WTC11 (cell line): Measurements from ENCODE around the gene INPP5A. TPM values are rescaled to one million over a fixed set of nuclear protein-coding genes. Genes with fewer than 3 reads are reported as not detected.

Experiments used
- ATAC-seq: fragments of 200-7000 bp; cut with Tn5 transposase; 2 replicates; pipeline ENCODE4 v1.10.0; 2021; ENCODE audit warnings: mild to moderate bottlenecking, moderate library complexity
- CTCF ChIA-PET: fragments of 300-600 bp; sonication (Branson Sonifier 250); formaldehyde crosslinking; loops from one replicate; lab custom pipeline; 2021; ENCODE audit warnings: antibody characterized with exemption; lab: Charles Lee
- POLR2A ChIA-PET: fragments of 350-600 bp; sonication (Branson Sonifier 250); formaldehyde crosslinking; loops from one replicate; lab custom pipeline; 2021; ENCODE audit warnings: antibody characterized with exemption; lab: Charles Lee
- DNase-seq: peaks from one replicate; pipeline ENCODE4 v3.0.0; 2021; ENCODE audit warnings: low spot score
- H3K27ac Mint-ChIP-seq: 2 replicates; pipeline ENCODE4 v1.8.0; 2021; ENCODE audit warnings: mixed read lengths
- H3K27me3 Mint-ChIP-seq: 2 replicates; pipeline ENCODE4 v1.8.0; 2021; ENCODE audit warnings: low read depth, mild to moderate bottlenecking, moderate library complexity, mixed read lengths
- H3K36me3 Mint-ChIP-seq: 2 replicates; pipeline ENCODE4 v1.8.0; 2021; ENCODE audit warnings: mixed read lengths
- H3K4me1 Mint-ChIP-seq: 2 replicates; pipeline ENCODE4 v1.8.0; 2022; ENCODE audit warnings: mixed read lengths
- H3K4me3 Mint-ChIP-seq: 2 replicates; pipeline ENCODE4 v1.8.0; 2021; ENCODE audit warnings: mild to moderate bottlenecking, moderate library complexity, mixed read lengths
- H3K9me3 Mint-ChIP-seq: 2 replicates; pipeline ENCODE4 v1.8.0; 2021; ENCODE audit warnings: mixed read lengths
- CREB1 ChIP-seq: sonication (generic); formaldehyde crosslinking; IDR thresholded peaks from 2 replicates; pipeline ENCODE4 v1.8.0; 2023; ENCODE audit warnings: mild to moderate bottlenecking, missing genetic modification reagents
- EMX1 ChIP-seq: fragments of 250-450 bp; sonication (Bioruptor Pico); IDR thresholded peaks from 2 replicates; pipeline ENCODE4 v1.8.0; 2021; ENCODE audit warnings: mild to moderate bottlenecking
- FOXP1 ChIP-seq: sonication (generic); formaldehyde crosslinking; IDR thresholded peaks from 2 replicates; pipeline ENCODE4 v1.8.0; 2022; ENCODE audit warnings: missing genetic modification reagents, mild to moderate bottlenecking, moderate library complexity, borderline replicate concordance
- GRHL2 ChIP-seq: fragments of 250-450 bp; sonication (Bioruptor Pico); IDR thresholded peaks from 2 replicates; pipeline ENCODE4 v1.8.0; 2022; ENCODE audit warnings: mild to moderate bottlenecking, moderate library complexity; ENCODE audit not compliant: insufficient replicate concordance, severe bottlenecking
- JAZF1 ChIP-seq: fragments of 250-450 bp; sonication (Bioruptor Pico); IDR thresholded peaks from 2 replicates; pipeline ENCODE4 v1.9.0; 2021; ENCODE audit warnings: moderate library complexity, mild to moderate bottlenecking, inconsistent platforms
- NR3C1 ChIP-seq: sonication (generic); formaldehyde crosslinking; conservative IDR thresholded peaks from 2 replicates; pipeline ENCODE4 v1.8.1; 2023; ENCODE audit warnings: low read depth, mild to moderate bottlenecking, missing genetic modification reagents
- OVOL2 ChIP-seq: fragments of 250-450 bp; sonication (Bioruptor Pico); IDR thresholded peaks from 2 replicates; pipeline ENCODE4 v1.9.0; 2021; ENCODE audit warnings: mild to moderate bottlenecking, borderline replicate concordance
- RORB ChIP-seq: fragments of 250-450 bp; sonication (Bioruptor Pico); IDR thresholded peaks from 2 replicates; pipeline ENCODE4 v1.9.0; 2021; ENCODE audit warnings: mild to moderate bottlenecking
- SOX15 ChIP-seq: fragments of 250-450 bp; sonication (Bioruptor Pico); IDR thresholded peaks from 2 replicates; pipeline ENCODE4 v1.9.0; 2021; ENCODE audit warnings: mild to moderate bottlenecking
- SP1 ChIP-seq: sonication (generic); formaldehyde crosslinking; conservative IDR thresholded peaks from 2 replicates; pipeline ENCODE4 v1.8.1; 2022; ENCODE audit warnings: missing genetic modification reagents
- TEAD1 ChIP-seq: sonication (generic); formaldehyde crosslinking; IDR thresholded peaks from 2 replicates; pipeline ENCODE4 v1.8.0; 2022; ENCODE audit warnings: mild to moderate bottlenecking, missing genetic modification reagents
- USF1 ChIP-seq: sonication (generic); formaldehyde crosslinking; IDR thresholded peaks from 2 replicates; pipeline ENCODE4 v1.8.0; 2022; ENCODE audit warnings: mild to moderate bottlenecking, missing genetic modification reagents
- ZNF232 ChIP-seq: sonication (generic); formaldehyde crosslinking; IDR thresholded peaks from 2 replicates; pipeline ENCODE4 v1.8.0; 2022; ENCODE audit warnings: mild to moderate bottlenecking, missing genetic modification reagents
- ZNF671 ChIP-seq: fragments of 250-450 bp; sonication (Bioruptor Pico); IDR thresholded peaks from 2 replicates; pipeline ENCODE4 v1.8.0; 2021; ENCODE audit warnings: mild to moderate bottlenecking
- total RNA-seq: library from RNA; stranded (reverse); gene quantifications from 3 replicates; pipeline ENCODE4 v1.2.3, GENCODE V29; 2021
- TF ChIP-seq, protein P1 (sequence below): sonication (generic); formaldehyde crosslinking; IDR thresholded peaks from 2 replicates; pipeline ENCODE4 v1.8.1; 2023; ENCODE audit warnings: mild to moderate bottlenecking, missing genetic modification reagents
- TF ChIP-seq, protein P2 (sequence below): sonication (generic); formaldehyde crosslinking; IDR thresholded peaks from 2 replicates; pipeline ENCODE4 v1.8.0; 2022; ENCODE audit warnings: mild to moderate bottlenecking, missing genetic modification reagents
- TF ChIP-seq, protein P3 (sequence below): fragments of 250-450 bp; sonication (Bioruptor Pico); IDR thresholded peaks from 2 replicates; pipeline ENCODE4 v1.9.0; 2021; ENCODE audit warnings: mild to moderate bottlenecking
- TF ChIP-seq, protein P4 (sequence below): sonication (generic); formaldehyde crosslinking; conservative IDR thresholded peaks from 2 replicates; pipeline ENCODE4 v1.8.1; 2022; ENCODE audit warnings: mild to moderate bottlenecking, missing genetic modification reagents

The INPP5A gene
- total RNA-seq, 1 experiment from 2014 or later, result 22.1 TPM

DNA sequence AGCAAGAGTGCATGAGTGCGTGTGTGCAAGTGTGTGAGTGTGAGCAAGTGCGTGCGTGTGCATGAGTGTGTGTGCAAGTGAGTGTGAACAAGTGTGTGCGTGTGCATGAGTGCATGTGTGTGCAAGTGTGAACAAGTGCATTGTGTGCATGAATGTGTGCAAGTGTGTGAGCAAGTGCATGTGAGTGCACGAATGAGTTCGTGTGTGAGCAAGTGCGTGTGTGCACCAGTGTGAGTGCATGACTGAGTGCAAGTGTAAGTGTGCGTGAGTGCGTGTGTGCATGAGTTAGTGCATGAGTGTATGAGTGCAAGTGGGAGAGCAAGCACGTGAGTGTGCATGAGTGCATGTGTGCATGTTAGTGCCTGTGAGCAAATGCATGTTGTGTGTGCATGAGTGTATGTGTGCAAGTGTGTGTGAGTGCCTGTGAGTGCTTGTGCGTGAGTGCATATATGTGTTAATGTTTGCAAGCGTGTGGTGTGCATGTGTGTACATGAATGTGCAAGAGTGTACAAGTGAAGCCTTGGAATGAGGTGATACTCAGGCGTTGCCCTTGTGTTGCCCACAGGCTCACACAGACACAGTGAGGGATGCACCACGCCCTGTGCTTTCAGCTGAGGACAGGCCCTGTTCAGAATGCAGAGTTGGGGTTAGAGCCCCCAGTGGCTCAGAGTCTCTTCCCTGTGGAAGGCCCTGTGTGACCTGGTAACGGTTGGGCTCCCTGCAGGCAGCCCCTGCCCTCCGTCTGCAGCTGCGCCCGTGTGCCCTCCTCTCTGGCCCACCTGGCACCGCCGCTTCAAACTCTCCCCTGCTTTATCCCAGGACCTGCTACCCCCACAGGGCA lies 151.2 kb downstream of the INPP5A start:
- Mint-ChIP-seq H3K4me1 (no peaks in the 10 kb centered on the region), H3K9me3 (peaks cover 17% of the 10 kb centered on the region), H3K4me3 (no peak overlapping the region)
- TF ChIP-seq RORB (no peak), ZNF671 (CRISPR knock-in tag) (no peak), EMX1 (CRISPR knock-in tag) (no peak), ZNF232 (CRISPR knock-in tag) (no peak), GRHL2 (CRISPR knock-in tag) (no peak), CREB1 (no peak)
- TF ChIP-seq, protein P1, sequence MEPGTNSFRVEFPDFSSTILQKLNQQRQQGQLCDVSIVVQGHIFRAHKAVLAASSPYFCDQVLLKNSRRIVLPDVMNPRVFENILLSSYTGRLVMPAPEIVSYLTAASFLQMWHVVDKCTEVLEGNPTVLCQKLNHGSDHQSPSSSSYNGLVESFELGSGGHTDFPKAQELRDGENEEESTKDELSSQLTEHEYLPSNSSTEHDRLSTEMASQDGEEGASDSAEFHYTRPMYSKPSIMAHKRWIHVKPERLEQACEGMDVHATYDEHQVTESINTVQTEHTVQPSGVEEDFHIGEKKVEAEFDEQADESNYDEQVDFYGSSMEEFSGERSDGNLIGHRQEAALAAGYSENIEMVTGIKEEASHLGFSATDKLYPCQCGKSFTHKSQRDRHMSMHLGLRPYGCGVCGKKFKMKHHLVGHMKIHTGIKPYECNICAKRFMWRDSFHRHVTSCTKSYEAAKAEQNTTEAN (CRISPR knock-in tag), result peak; percentile 98
- TF ChIP-seq, all 79 proteins: peak for 1
- DNase-seq (peak; percentile 5), ATAC-seq (no peak)
- Mint-ChIP-seq H3K36me3 (no peaks in the 10 kb centered on the region; the same call in 1 of the 2 replicates), H3K27ac (peak overlapping the region; percentile 12), H3K27me3 (no peaks in the 10 kb centered on the region)
- ChIA-PET CTCF (no interaction called here), POLR2A (no interaction called here)

GRCh38 chr10:132689721-132690360 lies 152.3 kb downstream of the INPP5A start:
- no peaks in the 10 kb centered on the region for H3K27me3 Mint-ChIP-seq
- no peak overlapping the region for H3K27ac Mint-ChIP-seq
- no peak for ATAC-seq
- H3K9me3 Mint-ChIP-seq, result peaks cover 28% of the 10 kb centered on the region
- peak; percentile 11 for DNase-seq
- no peak overlapping the region for H3K4me3 Mint-ChIP-seq
- POLR2A ChIA-PET, result no interaction called here
- CTCF ChIA-PET, result no interaction called here
- H3K4me1 Mint-ChIP-seq, result no peaks in the 10 kb centered on the region
- peaks cover 3% of the 10 kb centered on the region for H3K36me3 Mint-ChIP-seq
- TF ChIP-seq, protein P2, sequence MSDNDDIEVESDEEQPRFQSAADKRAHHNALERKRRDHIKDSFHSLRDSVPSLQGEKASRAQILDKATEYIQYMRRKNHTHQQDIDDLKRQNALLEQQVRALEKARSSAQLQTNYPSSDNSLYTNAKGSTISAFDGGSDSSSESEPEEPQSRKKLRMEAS (CRISPR knock-in tag), result no peak
- TF ChIP-seq, protein P3, sequence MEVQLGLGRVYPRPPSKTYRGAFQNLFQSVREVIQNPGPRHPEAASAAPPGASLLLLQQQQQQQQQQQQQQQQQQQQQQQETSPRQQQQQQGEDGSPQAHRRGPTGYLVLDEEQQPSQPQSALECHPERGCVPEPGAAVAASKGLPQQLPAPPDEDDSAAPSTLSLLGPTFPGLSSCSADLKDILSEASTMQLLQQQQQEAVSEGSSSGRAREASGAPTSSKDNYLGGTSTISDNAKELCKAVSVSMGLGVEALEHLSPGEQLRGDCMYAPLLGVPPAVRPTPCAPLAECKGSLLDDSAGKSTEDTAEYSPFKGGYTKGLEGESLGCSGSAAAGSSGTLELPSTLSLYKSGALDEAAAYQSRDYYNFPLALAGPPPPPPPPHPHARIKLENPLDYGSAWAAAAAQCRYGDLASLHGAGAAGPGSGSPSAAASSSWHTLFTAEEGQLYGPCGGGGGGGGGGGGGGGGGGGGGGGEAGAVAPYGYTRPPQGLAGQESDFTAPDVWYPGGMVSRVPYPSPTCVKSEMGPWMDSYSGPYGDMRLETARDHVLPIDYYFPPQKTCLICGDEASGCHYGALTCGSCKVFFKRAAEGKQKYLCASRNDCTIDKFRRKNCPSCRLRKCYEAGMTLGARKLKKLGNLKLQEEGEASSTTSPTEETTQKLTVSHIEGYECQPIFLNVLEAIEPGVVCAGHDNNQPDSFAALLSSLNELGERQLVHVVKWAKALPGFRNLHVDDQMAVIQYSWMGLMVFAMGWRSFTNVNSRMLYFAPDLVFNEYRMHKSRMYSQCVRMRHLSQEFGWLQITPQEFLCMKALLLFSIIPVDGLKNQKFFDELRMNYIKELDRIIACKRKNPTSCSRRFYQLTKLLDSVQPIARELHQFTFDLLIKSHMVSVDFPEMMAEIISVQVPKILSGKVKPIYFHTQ, result no peak
- TF ChIP-seq, protein P4, sequence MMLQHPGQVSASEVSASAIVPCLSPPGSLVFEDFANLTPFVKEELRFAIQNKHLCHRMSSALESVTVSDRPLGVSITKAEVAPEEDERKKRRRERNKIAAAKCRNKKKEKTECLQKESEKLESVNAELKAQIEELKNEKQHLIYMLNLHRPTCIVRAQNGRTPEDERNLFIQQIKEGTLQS (CRISPR knock-in tag), result no peak
- TF ChIP-seq FOXP1, result no peak
- no peak for TF ChIP-seq JAZF1 (CRISPR knock-in tag)
- TF ChIP-seq SP1 (CRISPR knock-in tag), result no peak
- TF ChIP-seq USF1 (CRISPR knock-in tag), result no peak
- TF ChIP-seq TEAD1 (CRISPR knock-in tag), result no peak
- TF ChIP-seq SOX15 (CRISPR knock-in tag), result no peak
- no peak for TF ChIP-seq OVOL2 (CRISPR knock-in tag)
- no peak for TF ChIP-seq NR3C1 (CRISPR knock-in tag)
